HG03469 (cell line): ENCODE data around the gene KIF13A.
"Not testable (repeated sequence)": the region's sequence is repeated elsewhere in the genome, so short reads cannot be mapped to it uniquely, and the experiment has no call there.

Experiments
- ATAC-seq: cut with Tn5 transposase; IDR thresholded peaks from one replicate; pipeline ENCODE4 v1.9.1; 2021; ENCODE audit warnings: mild to moderate bottlenecking, moderate library complexity, moderate number of reproducible peaks; ENCODE audit not compliant: unreplicated experiment

The KIF13A gene

GRCh38 chr6:17987447-17987696 lies at the start of gene KIF13A:
Gene KIF13A, minus strand, starts transcription at chr6:17987635. Its CDS starts 172 bp downstream, at chr6:17987463.
- ATAC-seq, result no peak

GRCh38 chr6:18036781-18037180 lies 49.3 kb upstream of the KIF13A start:
- no peak for ATAC-seq

GRCh38 chr6:18035330-18035854 lies 48.0 kb upstream of the KIF13A start:
- ATAC-seq, result no peak

GRCh38 chr6:18034798-18035202 lies 47.4 kb upstream of the KIF13A start:
- no peak for ATAC-seq

- no peak for ATAC-seq
Measured at GRCh38 chr6:18031680-18032256, 44.3 kb upstream of the KIF13A start.

GRCh38 chr6:18031189-18031588 lies 43.8 kb upstream of the KIF13A start:
- ATAC-seq, result no peak

- no peak for ATAC-seq
Measured at GRCh38 chr6:18028332-18028731, 40.9 kb upstream of the KIF13A start.

- ATAC-seq, result no peak
Measured at GRCh38 chr6:18025596-18025995, 38.2 kb upstream of the KIF13A start.

GRCh38 chr6:18024876-18025275 lies 37.4 kb upstream of the KIF13A start:
- no peak for ATAC-seq

- no peak for ATAC-seq
Measured at GRCh38 chr6:18023891-18024290, 36.5 kb upstream of the KIF13A start.

- no peak for ATAC-seq
Measured at GRCh38 chr6:18022398-18023231, 35.2 kb upstream of the KIF13A start.

- ATAC-seq, result no peak
Measured at GRCh38 chr6:18021166-18021850, 33.9 kb upstream of the KIF13A start.

GRCh38 chr6:18020545-18020944 lies 33.1 kb upstream of the KIF13A start:
- ATAC-seq, result not testable (repeated sequence)

GRCh38 chr6:18019539-18020534 lies 32.4 kb upstream of the KIF13A start:
- no peak for ATAC-seq

- ATAC-seq, result not testable (repeated sequence)
Measured at GRCh38 chr6:18019133-18019532, 31.7 kb upstream of the KIF13A start.

GRCh38 chr6:18016698-18017097 lies 29.3 kb upstream of the KIF13A start:
- ATAC-seq, result no peak

GRCh38 chr6:18016133-18016532 lies 28.7 kb upstream of the KIF13A start:
- ATAC-seq, result no peak

- no peak for ATAC-seq
Measured at GRCh38 chr6:18011287-18011686, 23.9 kb upstream of the KIF13A start.

GRCh38 chr6:18010540-18010939 lies 23.1 kb upstream of the KIF13A start:
- ATAC-seq, result not testable (repeated sequence)

GRCh38 chr6:18004256-18004985 lies 17.0 kb upstream of the KIF13A start:
- no peak for ATAC-seq
